OCI-LY1 (cell line): ENCODE measurements around the gene RUNX1.

Experiments used
- EZH2 ChIP-seq: fragments of 200-600 bp; sonication (generic), shearing (Covaris generic); IDR thresholded peaks from 2 replicates; pipeline ENCODE4 v1.8.0; 2017; ENCODE audit warnings: borderline replicate concordance, mixed run types, mild to moderate bottlenecking, antibody characterized with exemption, low read length, moderate library complexity, mixed read lengths
- TF ChIP-seq, protein P1 (sequence below): fragments of 200-600 bp; sonication (generic), shearing (Covaris generic); IDR thresholded peaks from 2 replicates; pipeline ENCODE4 v1.5.1; 2017; ENCODE audit warnings: mild to moderate bottlenecking, antibody characterized with exemption, low read length, moderate library complexity, mixed read lengths

DNA sequence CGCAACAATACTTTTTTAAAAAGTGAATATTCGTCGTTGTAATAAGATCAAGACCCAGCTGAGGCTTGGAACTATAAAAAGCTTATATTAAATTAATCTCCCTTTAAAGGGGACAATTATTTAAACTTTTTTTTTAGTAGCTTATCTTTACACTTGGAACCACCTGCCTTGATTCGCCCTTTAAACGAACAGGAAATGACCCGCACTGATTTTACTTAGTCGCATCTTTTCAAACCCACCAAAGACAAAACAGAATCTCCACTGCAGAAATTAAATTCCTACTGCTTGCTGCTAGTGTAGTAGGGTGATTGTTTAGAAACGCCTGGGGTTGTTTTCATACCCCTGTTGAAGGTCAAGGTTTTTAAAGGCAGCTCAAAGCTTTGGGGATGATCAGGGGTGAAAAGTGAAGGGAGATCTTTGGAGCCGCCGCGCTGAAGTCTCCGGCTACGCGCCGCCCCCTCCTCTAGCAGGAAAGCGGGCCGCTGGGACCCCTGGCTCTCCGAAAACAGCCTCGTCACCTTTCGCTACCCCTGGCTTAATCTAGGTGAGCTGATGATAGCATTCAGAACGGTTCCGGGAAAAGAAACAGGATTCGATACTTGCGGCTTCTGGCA, 163.4 kb downstream of the RUNX1 start:
- TF ChIP-seq, protein P1, sequence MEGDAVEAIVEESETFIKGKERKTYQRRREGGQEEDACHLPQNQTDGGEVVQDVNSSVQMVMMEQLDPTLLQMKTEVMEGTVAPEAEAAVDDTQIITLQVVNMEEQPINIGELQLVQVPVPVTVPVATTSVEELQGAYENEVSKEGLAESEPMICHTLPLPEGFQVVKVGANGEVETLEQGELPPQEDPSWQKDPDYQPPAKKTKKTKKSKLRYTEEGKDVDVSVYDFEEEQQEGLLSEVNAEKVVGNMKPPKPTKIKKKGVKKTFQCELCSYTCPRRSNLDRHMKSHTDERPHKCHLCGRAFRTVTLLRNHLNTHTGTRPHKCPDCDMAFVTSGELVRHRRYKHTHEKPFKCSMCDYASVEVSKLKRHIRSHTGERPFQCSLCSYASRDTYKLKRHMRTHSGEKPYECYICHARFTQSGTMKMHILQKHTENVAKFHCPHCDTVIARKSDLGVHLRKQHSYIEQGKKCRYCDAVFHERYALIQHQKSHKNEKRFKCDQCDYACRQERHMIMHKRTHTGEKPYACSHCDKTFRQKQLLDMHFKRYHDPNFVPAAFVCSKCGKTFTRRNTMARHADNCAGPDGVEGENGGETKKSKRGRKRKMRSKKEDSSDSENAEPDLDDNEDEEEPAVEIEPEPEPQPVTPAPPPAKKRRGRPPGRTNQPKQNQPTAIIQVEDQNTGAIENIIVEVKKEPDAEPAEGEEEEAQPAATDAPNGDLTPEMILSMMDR, result no peak
- no peak for TF ChIP-seq EZH2
